Loucy (cell line): ENCODE data around the gene MRPL39.

Experiments
- H2AFZ ChIP-seq: fragments of 200-600 bp; sonication (generic); 2 replicates; pipeline ENCODE4 v1.6.0; 2016; ENCODE audit warnings: antibody characterized with exemption, mild to moderate bottlenecking, low read length, moderate library complexity
- H3F3A ChIP-seq: fragments of 200-600 bp; 2 replicates; pipeline ENCODE4 v1.6.0; 2016; ENCODE audit warnings: antibody characterized with exemption, low read depth, mild to moderate bottlenecking
- H3K27me3 ChIP-seq: fragments of 200-600 bp; sonication (generic); 2 replicates; pipeline ENCODE4 v1.6.1; 2014; ENCODE audit warnings: low read length, mild to moderate bottlenecking; ENCODE audit not compliant: insufficient read depth, poor library complexity, severe bottlenecking
- H3K36me3 ChIP-seq: fragments of 200-600 bp; sonication (generic); 2 replicates; pipeline ENCODE4 v1.6.1; 2016; ENCODE audit warnings: low read length; ENCODE audit not compliant: insufficient read depth
- H3K4me1 ChIP-seq: fragments of 200-600 bp; sonication (generic); 2 replicates; pipeline ENCODE4 v1.5.1; 2014; ENCODE audit warnings: low read length, mild to moderate bottlenecking; ENCODE audit not compliant: insufficient read depth, poor library complexity, severe bottlenecking
- H3K4me2 ChIP-seq: fragments of 200-600 bp; sonication (generic); 2 replicates; pipeline ENCODE4 v1.6.0; 2014; ENCODE audit warnings: antibody characterized with exemption, low read length, low read depth, mild to moderate bottlenecking; ENCODE audit not compliant: poor library complexity, severe bottlenecking
- H3K4me3 ChIP-seq: fragments of 200-600 bp; sonication (generic); 2 replicates; pipeline ENCODE4 v1.5.1; 2014; ENCODE audit warnings: low read length, mild to moderate bottlenecking, mixed read lengths; ENCODE audit not compliant: poor library complexity, severe bottlenecking
- H3K79me2 ChIP-seq: fragments of 200-600 bp; sonication (generic); 2 replicates; pipeline ENCODE4 v1.6.1; 2014; ENCODE audit warnings: low read length; ENCODE audit not compliant: insufficient read depth
- H3K9ac ChIP-seq: fragments of 200-600 bp; sonication (generic); 2 replicates; pipeline ENCODE4 v1.6.0; 2014; ENCODE audit warnings: mild to moderate bottlenecking, low read depth, low read length, moderate library complexity; ENCODE audit not compliant: poor library complexity, severe bottlenecking
- H3K9me2 ChIP-seq: fragments of 200-600 bp; sonication (generic); replicated peaks from 2 replicates; pipeline ENCODE4 v1.6.1; 2016; ENCODE audit warnings: low read depth, low read length, mixed read lengths
- H3K9me3 ChIP-seq: fragments of 200-600 bp; sonication (generic); 2 replicates; pipeline ENCODE4 v1.6.1; 2014; ENCODE audit warnings: mild to moderate bottlenecking, antibody characterized with exemption, low read length, low read depth; ENCODE audit not compliant: insufficient read depth
- H4K20me1 ChIP-seq: fragments of 200-600 bp; sonication (generic); 2 replicates; pipeline ENCODE4 v1.6.0; 2014; ENCODE audit warnings: antibody characterized with exemption, low read length, mild to moderate bottlenecking; ENCODE audit not compliant: insufficient read depth, poor library complexity, severe bottlenecking
- CTCF ChIP-seq: fragments of 200-600 bp; sonication (generic); conservative IDR thresholded peaks from 2 replicates; pipeline ENCODE4 v1.5.1; 2014; ENCODE audit warnings: mild to moderate bottlenecking, antibody characterized with exemption, low read length
- EZH2phosphoT487 ChIP-seq: fragments of 200-600 bp; IDR thresholded peaks from 2 replicates; pipeline ENCODE4 v1.6.1; 2018; ENCODE audit warnings: antibody characterized with exemption, mild to moderate bottlenecking, moderate library complexity, borderline replicate concordance

Gene MRPL39

GRCh38 chr21:25567472-25567871 is 39.8 kb downstream of the MRPL39 start:
- Histone ChIP-seq H3K36me3 (peaks cover 14% of the 10 kb centered on the region; the same call in 1 of the 2 replicates), H3K9ac (no peak overlapping the region), H3F3A (peaks cover 1% of the 10 kb centered on the region; the same call in 1 of the 2 replicates), H3K4me3 (peak overlapping the region; percentile 88), H3K27me3 (no peaks in the 10 kb centered on the region), H3K4me2 (peak overlapping the region; percentile 75), H3K9me2 (no peaks in the 10 kb centered on the region), H3K79me2 (peaks cover 89% of the 10 kb centered on the region), H3K4me1 (peaks cover 51% of the 10 kb centered on the region), H4K20me1 (peaks cover 63% of the 10 kb centered on the region), H2AFZ (no peak overlapping the region), H3K9me3 (no peaks in the 10 kb centered on the region)
- TF ChIP-seq EZH2phosphoT487, result no peak
- peak; percentile 36 for TF ChIP-seq CTCF

GRCh38 chr21:25566645-25567044 is 40.6 kb downstream of the MRPL39 start:
- H3K4me3 ChIP-seq, result peak overlapping the region; percentile 88
- peak overlapping the region; percentile 75 for H3K4me2 ChIP-seq
- no peaks in the 10 kb centered on the region for H3K9me2 ChIP-seq
- H3K79me2 ChIP-seq, result peaks cover 89% of the 10 kb centered on the region
- H2AFZ ChIP-seq, result no peak overlapping the region
- H3K36me3 ChIP-seq, result peaks cover 14% of the 10 kb centered on the region; the same call in 1 of the 2 replicates
- TF ChIP-seq EZH2phosphoT487 (no peak), CTCF (no peak)
- no peaks in the 10 kb centered on the region for H3K27me3 ChIP-seq
- no peaks in the 10 kb centered on the region for H3F3A ChIP-seq
- peaks cover 59% of the 10 kb centered on the region for H4K20me1 ChIP-seq
- no peaks in the 10 kb centered on the region for H3K9me3 ChIP-seq
- H3K9ac ChIP-seq, result no peak overlapping the region
- peaks cover 49% of the 10 kb centered on the region for H3K4me1 ChIP-seq

- Histone ChIP-seq H3K4me2 (peak overlapping the region; percentile 75), H3K79me2 (peaks cover 85% of the 10 kb centered on the region), H3K9me2 (no peaks in the 10 kb centered on the region), H3F3A (no peaks in the 10 kb centered on the region), H3K9ac (peak overlapping the region; percentile 10), H3K27me3 (no peaks in the 10 kb centered on the region), H3K9me3 (no peaks in the 10 kb centered on the region), H3K36me3 (peaks cover 14% of the 10 kb centered on the region; the same call in 1 of the 2 replicates), H2AFZ (no peak overlapping the region), H3K4me3 (peak overlapping the region; percentile 88), H3K4me1 (peaks cover 55% of the 10 kb centered on the region), H4K20me1 (peaks cover 59% of the 10 kb centered on the region)
- TF ChIP-seq EZH2phosphoT487 (no peak), CTCF (no peak)
These were observed 41.7 kb downstream of the MRPL39 start for GRCh38 chr21:25565272-25566211.
